ENCODE results near the gene ING4. TPM values are rescaled to one million over a fixed set of nuclear protein-coding genes. Genes with fewer than 3 reads are reported as not detected.

The ING4 gene
- total RNA-seq, 1 experiment from 2014 or later, result 20.1 TPM

DNA sequence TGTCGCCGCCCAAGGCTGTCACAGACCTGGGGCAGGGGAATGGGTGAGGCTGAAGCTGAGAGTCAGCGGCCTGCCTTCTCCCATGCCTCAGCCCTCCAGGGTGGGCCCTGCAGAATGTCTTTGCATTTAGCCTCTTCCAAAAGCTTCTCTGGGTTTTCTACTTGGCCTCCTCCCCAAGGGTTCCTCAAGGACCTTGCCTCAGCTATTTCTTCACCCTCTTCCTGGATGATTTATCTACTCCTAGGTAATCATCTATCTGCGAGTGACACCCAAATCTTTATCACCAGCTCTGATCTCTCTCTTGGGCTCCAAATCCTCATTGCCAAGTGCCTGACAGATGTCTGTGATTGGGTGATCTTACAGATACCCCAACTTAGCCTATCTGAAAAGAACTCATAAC lies 22.4 kb downstream of the ING4 start:
- Mint-ChIP-seq H3K9me3 (no peaks in the 10 kb centered on the region), H3K4me3 (no peak overlapping the region), H3K27me3 (ENCODE audit: low read depth) (peaks cover 41% of the 10 kb centered on the region), H3K36me3 (ENCODE audit: insufficient read depth in 1 of 3, low read depth in 3 of 3) (no peaks in the 10 kb centered on the region), H3K27ac (no peak overlapping the region), H3K4me1 (peaks cover 16 to 23% of the 10 kb centered on the region in 2 experiments)
- Histone ChIP-seq H2BK120ac (ENCODE audit: low read depth, low read length, poor library complexity, severe bottlenecking) (no peak overlapping the region), H3K23ac (ENCODE audit: insufficient read length, low read depth, low read length) (no peak overlapping the region), H3K79me2 (ENCODE audit: insufficient read depth, low read length) (no peaks in the 10 kb centered on the region), H3K9ac (ENCODE audit: extremely low read depth, insufficient read length, low read length) (no peak overlapping the region), H2BK15ac (ENCODE audit: low read depth, low read length) (no peak overlapping the region), H3K4me1 (ENCODE audit: insufficient read depth, low read length) (no peaks in the 10 kb centered on the region; the same call in 1 of the 2 replicates), H3T11ph (ENCODE audit: low read length) (no peak overlapping the region), H3K4ac (ENCODE audit: low read depth, low read length) (no peak overlapping the region), H4K20me1 (ENCODE audit: control insufficient read depth, insufficient read depth, insufficient read length) (no peaks in the 10 kb centered on the region), H3K27me3 (ENCODE audit: insufficient read depth, low read length) (no peaks in the 10 kb centered on the region), H3K4me2 (ENCODE audit: insufficient read depth, insufficient read length, low read length) (no peak overlapping the region), H2BK12ac (ENCODE audit: insufficient read length, low read depth, low read length) (no peak overlapping the region), H4K5ac (ENCODE audit: insufficient read length, low read depth, low read length) (no peak overlapping the region), H3K23me2 (ENCODE audit: insufficient read length, low read depth, low read length, poor library complexity, severe bottlenecking) (no peaks in the 10 kb centered on the region), H4K8ac (replicated peaks; ENCODE audit: insufficient read length, low read depth, low read length) (no peak overlapping the region), H2BK5ac (ENCODE audit: insufficient read length, low read length) (no peak overlapping the region), H3K27ac (ENCODE audit: insufficient read length, low read depth, low read length) (no peak overlapping the region), H3K56ac (ENCODE audit: insufficient read length, low read depth, low read length) (no peak overlapping the region), H3K14ac (ENCODE audit: insufficient read depth, low read length) (no peak overlapping the region), H4K91ac (ENCODE audit: insufficient read length, low read depth, low read length) (no peak overlapping the region), H2AK5ac (ENCODE audit: insufficient read length, low read length) (no peak overlapping the region), H2AFZ (ENCODE audit: low read length) (no peak overlapping the region), H2BK20ac (ENCODE audit: low read depth, low read length, poor library complexity, severe bottlenecking) (no peak overlapping the region), H3K79me1 (ENCODE audit: insufficient read depth, low read depth, low read length, poor library complexity, severe bottlenecking) (no peaks in the 10 kb centered on the region), H3K18ac (ENCODE audit: insufficient read length, low read depth, low read length) (no peak overlapping the region), H3K9me3 (ENCODE audit: control insufficient read depth, low read depth, low read length) (no peaks in the 10 kb centered on the region)
- no CpG with 5 or more reads among the region's 4 CpGs for WGBS (ENCODE audit: extremely low coverage, insufficient read length, low lambda C conversion rate)
- TF ChIP-seq, protein P1, sequence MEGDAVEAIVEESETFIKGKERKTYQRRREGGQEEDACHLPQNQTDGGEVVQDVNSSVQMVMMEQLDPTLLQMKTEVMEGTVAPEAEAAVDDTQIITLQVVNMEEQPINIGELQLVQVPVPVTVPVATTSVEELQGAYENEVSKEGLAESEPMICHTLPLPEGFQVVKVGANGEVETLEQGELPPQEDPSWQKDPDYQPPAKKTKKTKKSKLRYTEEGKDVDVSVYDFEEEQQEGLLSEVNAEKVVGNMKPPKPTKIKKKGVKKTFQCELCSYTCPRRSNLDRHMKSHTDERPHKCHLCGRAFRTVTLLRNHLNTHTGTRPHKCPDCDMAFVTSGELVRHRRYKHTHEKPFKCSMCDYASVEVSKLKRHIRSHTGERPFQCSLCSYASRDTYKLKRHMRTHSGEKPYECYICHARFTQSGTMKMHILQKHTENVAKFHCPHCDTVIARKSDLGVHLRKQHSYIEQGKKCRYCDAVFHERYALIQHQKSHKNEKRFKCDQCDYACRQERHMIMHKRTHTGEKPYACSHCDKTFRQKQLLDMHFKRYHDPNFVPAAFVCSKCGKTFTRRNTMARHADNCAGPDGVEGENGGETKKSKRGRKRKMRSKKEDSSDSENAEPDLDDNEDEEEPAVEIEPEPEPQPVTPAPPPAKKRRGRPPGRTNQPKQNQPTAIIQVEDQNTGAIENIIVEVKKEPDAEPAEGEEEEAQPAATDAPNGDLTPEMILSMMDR (conservative IDR thresholded peaks at IDR 0.05), result no peak
- no peak for DNase-seq

All from H9 (cell line).